ENCODE data around the gene CSMD2.
A peak's percentile ranks its signal among the peaks of the same experiment; 100 is the strongest.

The CSMD2 gene

DNA sequence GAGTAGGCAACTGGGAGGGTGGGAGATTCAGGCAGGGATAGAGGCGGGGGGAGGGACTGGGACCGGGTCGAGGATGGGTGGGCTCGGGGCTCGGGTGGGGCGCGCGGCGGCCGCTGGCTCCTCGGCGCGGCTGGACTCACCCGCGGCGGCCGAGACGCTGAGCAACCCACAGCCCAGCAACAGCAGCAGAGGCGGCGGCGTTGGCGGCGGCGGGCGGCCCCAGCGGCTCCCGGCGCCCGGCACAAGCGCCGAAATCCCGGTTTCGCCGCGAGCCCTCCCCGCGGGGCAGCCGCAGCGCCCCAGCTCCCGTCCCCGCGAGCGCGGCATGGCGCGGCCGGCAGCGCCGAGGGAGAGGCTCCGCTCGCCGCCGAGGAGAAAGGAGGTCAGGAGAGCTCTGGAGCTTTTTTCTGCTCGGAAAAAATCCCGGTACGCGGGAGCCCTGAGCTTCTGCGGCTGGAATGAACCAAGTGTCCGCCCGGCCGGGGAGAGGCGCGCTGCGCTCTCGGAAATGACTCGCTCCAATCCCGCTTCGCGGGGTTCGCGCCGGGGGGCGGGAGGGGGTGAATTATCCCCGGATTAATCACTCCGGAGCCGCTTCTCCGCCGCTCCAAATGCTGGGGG lies at the start of gene CSMD2:
Gene CSMD2 (minus strand): TSS at position 460 of the 621 bp plus-strand sequence. CDS start 133 bp downstream, at position 327.
- Histone ChIP-seq H3F3A (ENCODE audit: insufficient read depth, low read length) (no peaks in the 10 kb centered on the region), H3K36me3 (replicated peaks; ENCODE audit: insufficient read depth, low read length) (no peaks in the 10 kb centered on the region), H3K27me3 (replicated peaks; ENCODE audit: insufficient read depth, low read length) (peaks cover 62% of the 10 kb centered on the region), H3K79me2 (ENCODE audit: low read length) (no peaks in the 10 kb centered on the region), H3K4me3 (ENCODE audit: low read length) (peak within 1 kb of the TSS; percentile 58; the same call in 1 of the 2 replicates), H2AFZ (ENCODE audit: low read length) (no peak within 1 kb of the TSS), H3K4me1 (ENCODE audit: low read length) (no peaks in the 10 kb centered on the region), H3K27ac (ENCODE audit: low read length) (no peak within 1 kb of the TSS), H3K4me2 (ENCODE audit: low read depth, low read length) (peak within 1 kb of the TSS; percentile 93; the same call in 1 of the 2 replicates), H4K20me1 (ENCODE audit: insufficient read depth, low read length) (no peaks in the 10 kb centered on the region), H3K9me2 (replicated peaks; ENCODE audit: insufficient read depth, low read length) (no peaks in the 10 kb centered on the region), H3K9me3 (replicated peaks; ENCODE audit: insufficient read depth, low read length) (no peaks in the 10 kb centered on the region), H3K9ac (ENCODE audit: low read length) (no peak within 1 kb of the TSS)
- no peak for DNase-seq
- TF ChIP-seq, protein P1, sequence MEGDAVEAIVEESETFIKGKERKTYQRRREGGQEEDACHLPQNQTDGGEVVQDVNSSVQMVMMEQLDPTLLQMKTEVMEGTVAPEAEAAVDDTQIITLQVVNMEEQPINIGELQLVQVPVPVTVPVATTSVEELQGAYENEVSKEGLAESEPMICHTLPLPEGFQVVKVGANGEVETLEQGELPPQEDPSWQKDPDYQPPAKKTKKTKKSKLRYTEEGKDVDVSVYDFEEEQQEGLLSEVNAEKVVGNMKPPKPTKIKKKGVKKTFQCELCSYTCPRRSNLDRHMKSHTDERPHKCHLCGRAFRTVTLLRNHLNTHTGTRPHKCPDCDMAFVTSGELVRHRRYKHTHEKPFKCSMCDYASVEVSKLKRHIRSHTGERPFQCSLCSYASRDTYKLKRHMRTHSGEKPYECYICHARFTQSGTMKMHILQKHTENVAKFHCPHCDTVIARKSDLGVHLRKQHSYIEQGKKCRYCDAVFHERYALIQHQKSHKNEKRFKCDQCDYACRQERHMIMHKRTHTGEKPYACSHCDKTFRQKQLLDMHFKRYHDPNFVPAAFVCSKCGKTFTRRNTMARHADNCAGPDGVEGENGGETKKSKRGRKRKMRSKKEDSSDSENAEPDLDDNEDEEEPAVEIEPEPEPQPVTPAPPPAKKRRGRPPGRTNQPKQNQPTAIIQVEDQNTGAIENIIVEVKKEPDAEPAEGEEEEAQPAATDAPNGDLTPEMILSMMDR (IDR thresholded peaks at IDR 0.05; ENCODE audit: low read length): no peak

DNA sequence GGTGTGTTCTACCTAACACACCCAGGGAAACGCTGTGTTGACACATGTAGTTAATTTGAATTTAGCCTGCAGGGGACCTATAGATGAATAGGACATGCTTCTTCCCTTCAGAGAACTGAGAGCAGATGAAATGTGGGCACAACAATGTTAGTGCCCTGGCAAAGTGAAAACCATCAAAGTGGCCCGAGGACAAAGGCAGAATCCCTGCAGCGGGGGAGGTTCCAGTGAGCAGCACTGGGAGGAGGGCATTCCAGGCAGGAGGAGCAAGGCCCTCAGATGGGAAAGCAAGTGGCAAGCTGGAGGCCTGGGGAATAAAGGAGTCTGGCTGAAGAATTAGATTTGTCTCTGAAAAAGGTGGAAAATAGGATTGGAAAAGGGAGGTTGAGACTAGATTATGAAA lies 48.9 kb upstream of the CSMD2 start:
- no peaks in the 10 kb centered on the region for H3K9me3 ChIP-seq (replicated peaks; ENCODE audit: insufficient read depth, low read length)
- no peak overlapping the region for H3K4me2 ChIP-seq (ENCODE audit: low read depth, low read length)
- no peaks in the 10 kb centered on the region for H3K9me2 ChIP-seq (replicated peaks; ENCODE audit: insufficient read depth, low read length)
- no peaks in the 10 kb centered on the region for H4K20me1 ChIP-seq (ENCODE audit: insufficient read depth, low read length)
- no peak for TF ChIP-seq EZH2phosphoT487 (IDR thresholded peaks at IDR 0.05; ENCODE audit: low read length)
- TF ChIP-seq, protein P1 (IDR thresholded peaks at IDR 0.05; ENCODE audit: low read length): no peak
- no peak for TF ChIP-seq EZH2 (optimal IDR thresholded peaks at IDR 0.05; ENCODE audit: low read depth, low read length)
- H3K9ac ChIP-seq (ENCODE audit: low read length): no peak overlapping the region
- no peaks in the 10 kb centered on the region for H3F3A ChIP-seq (ENCODE audit: insufficient read depth, low read length)
- DNase-seq: no peak
- H3K36me3 ChIP-seq (replicated peaks; ENCODE audit: insufficient read depth, low read length): no peaks in the 10 kb centered on the region
- no peak overlapping the region for H2AFZ ChIP-seq (ENCODE audit: low read length)
- H3K79me2 ChIP-seq (ENCODE audit: low read length): no peaks in the 10 kb centered on the region
- peaks cover 26% of the 10 kb centered on the region for H3K27me3 ChIP-seq (replicated peaks; ENCODE audit: insufficient read depth, low read length)
- no peak overlapping the region for H3K27ac ChIP-seq (ENCODE audit: low read length)
- H3K4me1 ChIP-seq (ENCODE audit: low read length): no peaks in the 10 kb centered on the region
- no peak overlapping the region for H3K4me3 ChIP-seq (ENCODE audit: low read length)

DNA sequence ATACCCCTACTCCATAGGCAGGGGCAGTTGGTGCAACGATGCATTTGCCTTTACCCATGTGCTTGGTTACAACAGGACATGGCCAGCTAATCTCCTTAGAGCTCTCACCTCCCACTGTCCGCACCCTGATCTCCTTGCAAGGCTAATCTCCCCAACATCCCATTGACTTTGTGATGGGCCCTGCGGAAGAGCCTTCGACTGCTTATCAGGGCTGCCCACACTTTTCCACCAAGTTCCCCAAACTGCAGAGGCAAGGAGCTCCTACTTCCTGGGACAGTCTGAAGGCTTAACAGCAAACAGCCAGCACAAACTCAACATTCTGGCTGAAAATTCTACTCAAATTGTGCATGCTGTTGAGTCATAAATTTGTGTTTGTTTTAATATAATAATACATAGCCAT lies 47.6 kb upstream of the CSMD2 start:
- no peak overlapping the region for H3K27ac ChIP-seq (ENCODE audit: low read length)
- H2AFZ ChIP-seq (ENCODE audit: low read length): no peak overlapping the region
- no peaks in the 10 kb centered on the region for H3K4me1 ChIP-seq (ENCODE audit: low read length)
- no peak overlapping the region for H3K9ac ChIP-seq (ENCODE audit: low read length)
- no peaks in the 10 kb centered on the region for H4K20me1 ChIP-seq (ENCODE audit: insufficient read depth, low read length)
- H3K79me2 ChIP-seq (ENCODE audit: low read length): no peaks in the 10 kb centered on the region
- H3F3A ChIP-seq (ENCODE audit: insufficient read depth, low read length): no peaks in the 10 kb centered on the region
- H3K27me3 ChIP-seq (replicated peaks; ENCODE audit: insufficient read depth, low read length): peaks cover 26% of the 10 kb centered on the region
- H3K4me2 ChIP-seq (ENCODE audit: low read depth, low read length): no peak overlapping the region
- no peak for DNase-seq
- no peaks in the 10 kb centered on the region for H3K9me2 ChIP-seq (replicated peaks; ENCODE audit: insufficient read depth, low read length)
- H3K9me3 ChIP-seq (replicated peaks; ENCODE audit: insufficient read depth, low read length): no peaks in the 10 kb centered on the region
- TF ChIP-seq EZH2 (optimal IDR thresholded peaks at IDR 0.05; ENCODE audit: low read depth, low read length): no peak
- TF ChIP-seq, protein P1 (IDR thresholded peaks at IDR 0.05; ENCODE audit: low read length): no peak
- TF ChIP-seq EZH2phosphoT487 (IDR thresholded peaks at IDR 0.05; ENCODE audit: low read length): no peak
- no peaks in the 10 kb centered on the region for H3K36me3 ChIP-seq (replicated peaks; ENCODE audit: insufficient read depth, low read length)
- no peak overlapping the region for H3K4me3 ChIP-seq (ENCODE audit: low read length)

All from MM.1S (cell line).